Endothelial cell of umbilical vein (primary cell): ENCODE results near the gene AP3S1. TPM values are rescaled to one million over a fixed set of nuclear protein-coding genes. Genes with fewer than 3 reads are reported as not detected.
A peak's percentile ranks its signal among the peaks of the same experiment; 100 is the strongest.

ENCODE experiments used
- BruUV-seq: library from RNA; stranded (reverse); fragments of 400-500 nt; replicated peaks from 2 replicates; lab custom pipeline; 2021; lab: Mats Ljungman, UMichigan
- CTCF ChIA-PET: fragments of 300-600, 350-600 bp; sonication (Branson Sonifier 250); formaldehyde crosslinking; loops from one replicate; lab custom pipeline; 2021; ENCODE audit warnings: antibody characterized with exemption, inconsistent platforms; lab: Charles Lee
- POLR2A ChIA-PET: fragments of 300-600, 350-600 bp; sonication (Branson Sonifier 250); formaldehyde crosslinking; loops from one replicate; lab custom pipeline; 2021; ENCODE audit warnings: antibody characterized with exemption, inconsistent platforms; lab: Charles Lee
- DNase-seq: peaks from one replicate; pipeline ENCODE4 v3.0.0-alpha.2; 2011; ENCODE audit warnings: low read depth, low spot score
- FAIRE-seq: peaks from 2 replicates; lab custom pipeline; 2011; peaks lifted over from hg19 to GRCh38; lab: Jason Lieb, UNC
- H2AFZ ChIP-seq: 2 replicates; pipeline ENCODE4 v1.6.0; 2012; ENCODE audit warnings: low read depth, low read length, control low read depth, inconsistent platforms
- H3K27ac ChIP-seq: 2 replicates; pipeline ENCODE4 v1.5.1; 2011; ENCODE audit warnings: low read depth, mild to moderate bottlenecking, control low read depth, low read length, moderate library complexity; ENCODE audit not compliant: insufficient read depth
- H3K27me3 ChIP-seq, 2 experiments: 2 replicates each; pipeline versions ENCODE4 v1.6.0 to v1.6.1; 2011; ENCODE audit warnings: low read length in 2 of 2, mixed read lengths in 1 of 2; ENCODE audit not compliant: control insufficient read depth in 2 of 2, insufficient read depth in 2 of 2
- H3K36me3 ChIP-seq, 2 experiments: 2 replicates in 1 of 2; 3 replicates in 1 of 2; pipeline ENCODE4 v1.5.1; 2011; ENCODE audit warnings: low read length in 2 of 2, mild to moderate bottlenecking in 1 of 2, moderate library complexity in 1 of 2; ENCODE audit not compliant: control insufficient read depth in 2 of 2, insufficient read depth in 2 of 2; ENCODE audit errors: extremely low read depth in 1 of 2
- H3K4me1 ChIP-seq: 3 replicates; pipeline ENCODE4 v1.5.1; 2011; ENCODE audit warnings: mild to moderate bottlenecking, low read length; ENCODE audit not compliant: control insufficient read depth, insufficient read depth; ENCODE audit errors: extremely low read depth
- H3K4me2 ChIP-seq: 2 replicates; pipeline ENCODE4 v1.6.1; 2011; ENCODE audit warnings: low read length, control low read depth, mixed read lengths; ENCODE audit not compliant: insufficient read depth
- H3K4me3 ChIP-seq, 3 experiments: fragments of 200-600 bp in 1 of 3; sonication (generic), shearing (Covaris generic) in 1 of 3; replicated peaks in 1 of 3; 2 replicates each; pipeline ENCODE4 v1.5.1; 2011 to 2016; ENCODE audit warnings: control low read depth in 3 of 3, low read length in 3 of 3, mild to moderate bottlenecking in 2 of 3, inconsistent platforms in 1 of 3, low read depth in 1 of 3, moderate library complexity in 1 of 3; ENCODE audit not compliant: insufficient read depth in 1 of 3
- H3K79me2 ChIP-seq: 2 replicates; pipeline ENCODE4 v1.6.0; 2012; ENCODE audit warnings: low read length, inconsistent platforms; ENCODE audit not compliant: control insufficient read depth, insufficient read depth
- H3K9ac ChIP-seq: replicated peaks from 2 replicates; pipeline ENCODE3; 2011; ENCODE audit warnings: low read length, control low read depth; ENCODE audit not compliant: insufficient read depth; ENCODE audit errors: extremely low read depth
- H3K9me1 ChIP-seq: replicated peaks from 3 replicates; pipeline ENCODE4 v1.6.0; 2011; ENCODE audit warnings: mild to moderate bottlenecking, low read length; ENCODE audit not compliant: control insufficient read depth, insufficient read depth; ENCODE audit errors: extremely low read depth
- H3K9me3 ChIP-seq: replicated peaks from 2 replicates; pipeline ENCODE4 v1.5.1; 2012; ENCODE audit warnings: low read length, inconsistent platforms; ENCODE audit not compliant: control insufficient read depth, insufficient read depth
- H4K20me1 ChIP-seq: replicated peaks from 2 replicates; pipeline ENCODE3; 2011; ENCODE audit warnings: mild to moderate bottlenecking, low read length; ENCODE audit not compliant: control insufficient read depth, insufficient read depth; ENCODE audit errors: extremely low read depth
- FOS ChIP-seq: IDR thresholded peaks from 2 replicates; pipeline ENCODE4 v1.6.1; 2011; ENCODE audit warnings: mild to moderate bottlenecking, low read length, moderate library complexity, borderline replicate concordance; ENCODE audit not compliant: insufficient read depth
- GATA2 ChIP-seq: IDR thresholded peaks from 2 replicates; pipeline ENCODE4 v1.7.0; 2011; ENCODE audit warnings: low read depth, mild to moderate bottlenecking, moderate library complexity, mixed read lengths, low read length; ENCODE audit not compliant: insufficient read length, insufficient read depth
- dilution Hi-C: fragments of 300-500 bp; cut with MboI; formaldehyde crosslinking; loops from one replicate; pipeline ENCODE4 v1.15.0; 2019; ENCODE audit warnings: low sequenced_read_pairs; ENCODE audit not compliant: extremely low pct_ligation_motif_present
- intact Hi-C: fragments of 100-400 bp; cut with micrococcal nuclease; formaldehyde crosslinking; loops from one replicate; pipeline ENCODE4 v1.10.0; 2022
- polyA plus RNA-seq, 4 experiments: library from polyadenylated mRNA; depleted of rRNA in 3 of 4; stranded (reverse) in 3 of 4; unstranded in 1 of 4; fragments of >200 nt; gene quantifications; 2 replicates each; pipeline versions ENCODE4 v1.2.1 to v1.2.3, GENCODE V29; 2011 to 2012; ENCODE audit warnings: missing spikeins in 1 of 4
- total RNA-seq: library from RNA; stranded (reverse); gene quantifications from 2 replicates; pipeline ENCODE4 v1.2.3, GENCODE V29; 2021
- TF ChIP-seq, protein P1 (sequence below): IDR thresholded peaks from 2 replicates; pipeline ENCODE4 v1.6.1; 2011; ENCODE audit not compliant: insufficient read depth, insufficient read length
- TF ChIP-seq, protein P2 (sequence below), 2 donors: IDR thresholded peaks; 1 replicate in 1 of 2; 2 replicates in 1 of 2; pipeline ENCODE4 v1.5.1; 2011; ENCODE audit warnings: low read length in 2 of 2, mild to moderate bottlenecking in 2 of 2, moderate library complexity in 2 of 2, control low read depth in 1 of 2, inconsistent platforms in 1 of 2, low read depth in 1 of 2; ENCODE audit not compliant: insufficient read depth in 1 of 2; ENCODE audit errors: extremely low read depth in 1 of 2

AP3S1 gene
- total and polyA plus RNA-seq, 2 donors (not counting 3 experiments of a cell fraction or from before 2014, with no cell fraction given) = 26.5 to 85.7 TPM

DNA sequence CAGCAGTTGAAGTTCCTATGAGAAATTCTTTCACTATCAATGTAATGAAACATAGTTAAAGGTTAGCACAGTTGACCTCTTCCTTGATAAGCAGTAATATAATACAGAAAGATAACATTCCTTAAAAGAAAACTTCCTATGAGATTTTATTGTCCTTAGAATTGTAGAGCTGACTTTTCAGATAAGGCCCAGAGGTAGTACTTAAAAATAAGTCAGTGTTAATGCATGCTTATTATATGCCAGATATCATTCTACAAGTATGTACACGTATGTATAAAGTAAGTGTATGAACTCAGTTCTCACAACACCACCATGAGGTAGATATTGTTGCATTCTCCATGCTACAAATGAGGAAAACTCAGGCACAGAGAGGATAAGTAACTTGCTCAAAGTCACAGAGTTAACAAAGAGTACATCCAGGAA lies 15.3 kb downstream of the AP3S1 start:
- Histone ChIP-seq H3K36me3 (no peaks in the 10 kb centered on the region), H3K27me3 (no peaks in the 10 kb centered on the region), H4K20me1 (peaks cover 14% of the 10 kb centered on the region), H3K9ac (no peak overlapping the region), H3K4me2 (peak overlapping the region; percentile 65), H3K9me3 (no peaks in the 10 kb centered on the region), H3K27ac (no peak overlapping the region), H3K79me2 (peaks cover 60% of the 10 kb centered on the region), H2AFZ (no peak overlapping the region), H3K4me3 (no peak overlapping the region), H3K4me1 (peaks cover 19% of the 10 kb centered on the region), H3K9me1 (no peaks in the 10 kb centered on the region)
- TF ChIP-seq, protein P1, sequence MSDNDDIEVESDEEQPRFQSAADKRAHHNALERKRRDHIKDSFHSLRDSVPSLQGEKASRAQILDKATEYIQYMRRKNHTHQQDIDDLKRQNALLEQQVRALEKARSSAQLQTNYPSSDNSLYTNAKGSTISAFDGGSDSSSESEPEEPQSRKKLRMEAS = no peak
- peak; percentile 7 for TF ChIP-seq GATA2
- TF ChIP-seq, protein P2, sequence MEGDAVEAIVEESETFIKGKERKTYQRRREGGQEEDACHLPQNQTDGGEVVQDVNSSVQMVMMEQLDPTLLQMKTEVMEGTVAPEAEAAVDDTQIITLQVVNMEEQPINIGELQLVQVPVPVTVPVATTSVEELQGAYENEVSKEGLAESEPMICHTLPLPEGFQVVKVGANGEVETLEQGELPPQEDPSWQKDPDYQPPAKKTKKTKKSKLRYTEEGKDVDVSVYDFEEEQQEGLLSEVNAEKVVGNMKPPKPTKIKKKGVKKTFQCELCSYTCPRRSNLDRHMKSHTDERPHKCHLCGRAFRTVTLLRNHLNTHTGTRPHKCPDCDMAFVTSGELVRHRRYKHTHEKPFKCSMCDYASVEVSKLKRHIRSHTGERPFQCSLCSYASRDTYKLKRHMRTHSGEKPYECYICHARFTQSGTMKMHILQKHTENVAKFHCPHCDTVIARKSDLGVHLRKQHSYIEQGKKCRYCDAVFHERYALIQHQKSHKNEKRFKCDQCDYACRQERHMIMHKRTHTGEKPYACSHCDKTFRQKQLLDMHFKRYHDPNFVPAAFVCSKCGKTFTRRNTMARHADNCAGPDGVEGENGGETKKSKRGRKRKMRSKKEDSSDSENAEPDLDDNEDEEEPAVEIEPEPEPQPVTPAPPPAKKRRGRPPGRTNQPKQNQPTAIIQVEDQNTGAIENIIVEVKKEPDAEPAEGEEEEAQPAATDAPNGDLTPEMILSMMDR (IDR thresholded peaks at IDR 0.05; ENCODE audit: extremely low read depth in 1 of 2, insufficient read depth in 1 of 2, low read depth in 1 of 2, low read length in 2 of 2) = no peak
- BruUV-seq = no TSS peak
- ChIA-PET POLR2A (no interaction called here), CTCF (interaction anchor here (1.0 kb wide), 2 partner anchors 9 to 14 kb away, joined by 3 read pairs; no protein-coding TSS in a partner anchor)
- DNase-seq (peak; percentile 79), FAIRE-seq (peak; percentile 54)
- intact Hi-C loops (no loop called here), dilution Hi-C loops (no loop called here)

DNA sequence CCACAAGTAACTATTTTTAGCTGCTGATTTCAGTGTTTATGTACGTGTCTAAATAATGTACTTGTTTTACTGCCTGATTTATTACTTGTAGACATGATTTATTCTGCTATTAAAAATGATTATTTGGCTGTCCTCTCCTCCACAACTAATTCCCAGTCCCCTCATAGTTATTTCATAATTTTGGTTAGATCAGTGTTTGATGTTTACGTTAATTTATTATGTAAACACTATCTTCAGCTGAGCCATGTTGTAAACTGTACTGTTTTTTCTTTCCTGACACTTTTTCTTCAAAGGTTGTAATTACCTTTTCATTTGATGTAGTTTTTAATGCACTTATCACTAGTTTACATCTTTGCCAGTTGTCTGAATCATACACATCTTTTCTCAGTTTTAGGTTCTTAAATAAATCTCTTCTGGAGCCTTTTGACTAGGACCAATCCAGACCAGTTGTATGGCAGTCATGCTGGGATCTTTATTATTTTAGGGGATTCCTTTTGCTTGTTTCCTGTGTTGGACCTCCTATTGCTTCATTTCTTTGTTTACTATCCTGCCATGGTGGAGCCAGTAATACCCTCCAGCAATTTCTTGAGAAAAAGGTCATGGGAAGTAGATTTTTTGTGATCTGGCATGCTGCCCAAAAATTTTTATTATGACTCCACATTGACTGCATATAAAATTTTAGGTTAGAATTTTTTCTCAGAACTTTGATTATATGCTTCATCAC lies 16.1 kb downstream of the AP3S1 start:
- intact Hi-C loops (no loop called here), dilution Hi-C loops (no loop called here)
- peak; percentile 72 for DNase-seq
- Histone ChIP-seq H3K36me3 (no peaks in the 10 kb centered on the region), H3K4me2 (peak overlapping the region; percentile 65), H4K20me1 (peaks cover 16% of the 10 kb centered on the region), H3K4me3 (no peak overlapping the region), H3K9me3 (no peaks in the 10 kb centered on the region), H2AFZ (no peak overlapping the region), H3K4me1 (peaks cover 19% of the 10 kb centered on the region), H3K9ac (no peak overlapping the region), H3K27ac (no peak overlapping the region), H3K79me2 (peaks cover 64% of the 10 kb centered on the region), H3K27me3 (no peaks in the 10 kb centered on the region), H3K9me1 (no peaks in the 10 kb centered on the region)
- no TSS peak for BruUV-seq
- ChIA-PET POLR2A (no interaction called here), CTCF (interaction anchor here (1.0 kb wide), 2 partner anchors 8 to 15 kb away, joined by 3 read pairs; no protein-coding TSS in a partner anchor)
- no peak for FAIRE-seq
- TF ChIP-seq FOS (no peak), GATA2 (peak; percentile 7)
